H9 (cell line): Measurements from ENCODE around the gene PAQR3. TPM values are rescaled to one million over a fixed set of nuclear protein-coding genes. Genes with fewer than 3 reads are reported as not detected.

Experiments used
- DNase-seq: peaks from one replicate; pipeline ENCODE4 v3.0.0-alpha.2; 2017
- H2AFZ ChIP-seq: one replicate; pipeline ENCODE4 v1.6.1; 2013; ENCODE audit warnings: mild to moderate bottlenecking, low read length, control low read depth, moderate library complexity
- H2AK5ac ChIP-seq: 2 replicates; pipeline ENCODE4 v1.6.1; 2013; ENCODE audit warnings: low read length, control low read depth, mixed read lengths; ENCODE audit not compliant: insufficient read length
- H2BK120ac ChIP-seq: one replicate; pipeline ENCODE4 v1.6.1; 2013; ENCODE audit warnings: low read depth, mild to moderate bottlenecking, low read length, control low read depth, inconsistent platforms; ENCODE audit not compliant: poor library complexity, severe bottlenecking
- H2BK12ac ChIP-seq: 2 replicates; pipeline ENCODE4 v1.6.1; 2013; ENCODE audit warnings: low read length, control low read depth, mixed read lengths, low read depth; ENCODE audit not compliant: insufficient read length
- H2BK15ac ChIP-seq: 2 replicates; pipeline ENCODE4 v1.6.1; 2013; ENCODE audit warnings: low read depth, low read length, control low read depth
- H2BK20ac ChIP-seq: one replicate; pipeline ENCODE4 v1.6.1; 2013; ENCODE audit warnings: low read depth, mild to moderate bottlenecking, low read length, control low read depth, inconsistent platforms; ENCODE audit not compliant: poor library complexity, severe bottlenecking
- H2BK5ac ChIP-seq: 2 replicates; pipeline ENCODE4 v1.6.1; 2013; ENCODE audit warnings: low read length, control low read depth, mixed read lengths; ENCODE audit not compliant: insufficient read length
- H3K14ac ChIP-seq: 2 replicates; pipeline ENCODE4 v1.6.1; 2013; ENCODE audit warnings: low read length, control low read depth; ENCODE audit not compliant: insufficient read depth
- H3K18ac ChIP-seq: 2 replicates; pipeline ENCODE4 v1.6.1; 2013; ENCODE audit warnings: low read depth, mild to moderate bottlenecking, mixed read lengths, low read length, control low read depth; ENCODE audit not compliant: insufficient read length
- H3K23ac ChIP-seq: 2 replicates; pipeline ENCODE4 v1.6.1; 2013; ENCODE audit warnings: low read length, control low read depth, mixed read lengths, low read depth; ENCODE audit not compliant: insufficient read length
- H3K23me2 ChIP-seq: 2 replicates; pipeline ENCODE4 v1.6.1; 2013; ENCODE audit warnings: low read depth, mild to moderate bottlenecking, mixed read lengths, low read length, control low read depth; ENCODE audit not compliant: insufficient read length, poor library complexity, severe bottlenecking
- H3K27ac ChIP-seq: 2 replicates; pipeline ENCODE4 v1.5.1; 2013; ENCODE audit warnings: low read length, control low read depth, mixed read lengths, low read depth; ENCODE audit not compliant: insufficient read length
- H3K27me3 ChIP-seq: 2 replicates; pipeline ENCODE4 v1.6.1; 2013; ENCODE audit warnings: low read length, control low read depth, inconsistent platforms; ENCODE audit not compliant: insufficient read depth
- H3K4ac ChIP-seq: 2 replicates; pipeline ENCODE4 v1.6.1; 2013; ENCODE audit warnings: low read depth, mild to moderate bottlenecking, control low read depth, inconsistent platforms, low read length, moderate library complexity
- H3K4me1 ChIP-seq: 2 replicates; pipeline ENCODE4 v1.6.1; 2013; ENCODE audit warnings: low read length, control low read depth, inconsistent platforms; ENCODE audit not compliant: insufficient read depth
- H3K4me2 ChIP-seq: 2 replicates; pipeline ENCODE4 v1.6.1; 2013; ENCODE audit warnings: low read length, control low read depth, mixed read lengths; ENCODE audit not compliant: insufficient read length, insufficient read depth
- H3K56ac ChIP-seq: 2 replicates; pipeline ENCODE4 v1.6.1; 2013; ENCODE audit warnings: low read depth, mild to moderate bottlenecking, mixed read lengths, low read length, control low read depth; ENCODE audit not compliant: insufficient read length
- H3K79me1 ChIP-seq: 2 replicates; pipeline ENCODE4 v1.6.1; 2013; ENCODE audit warnings: low read depth, mild to moderate bottlenecking, moderate library complexity, low read length, control low read depth, inconsistent platforms; ENCODE audit not compliant: insufficient read depth, poor library complexity, severe bottlenecking
- H3K79me2 ChIP-seq: 2 replicates; pipeline ENCODE4 v1.6.1; 2013; ENCODE audit warnings: low read length, control low read depth, inconsistent platforms; ENCODE audit not compliant: insufficient read depth
- H3K9ac ChIP-seq: 2 replicates; pipeline ENCODE4 v1.6.1; 2013; ENCODE audit warnings: low read length, control low read depth, mixed read lengths; ENCODE audit not compliant: insufficient read length; ENCODE audit errors: extremely low read depth
- H3K9me3 ChIP-seq: one replicate; pipeline ENCODE4 v1.6.1; 2013; ENCODE audit warnings: low read depth, low read length, inconsistent platforms; ENCODE audit not compliant: control insufficient read depth
- H3T11ph ChIP-seq: one replicate; pipeline ENCODE4 v1.6.1; 2013; ENCODE audit warnings: mild to moderate bottlenecking, low read length, control low read depth, inconsistent platforms
- H4K20me1 ChIP-seq: one replicate; pipeline ENCODE4 v1.6.1; 2013; ENCODE audit not compliant: control insufficient read depth, insufficient read length, insufficient read depth
- H4K5ac ChIP-seq: 2 replicates; pipeline ENCODE4 v1.6.1; 2013; ENCODE audit warnings: low read depth, mild to moderate bottlenecking, mixed read lengths, low read length, control low read depth; ENCODE audit not compliant: insufficient read length
- H4K8ac ChIP-seq: replicated peaks from 2 replicates; pipeline ENCODE4 v1.6.1; 2013; ENCODE audit warnings: low read length, control low read depth, mixed read lengths, low read depth; ENCODE audit not compliant: insufficient read length
- H4K91ac ChIP-seq: 2 replicates; pipeline ENCODE4 v1.6.1; 2013; ENCODE audit warnings: low read depth, mild to moderate bottlenecking, moderate library complexity, mixed read lengths, low read length, control low read depth; ENCODE audit not compliant: insufficient read length
- H3K27ac Mint-ChIP-seq, 3 experiments: 2 replicates in 2 of 3; 3 replicates in 1 of 3; pipeline ENCODE4 v1.8.0; 2020 to 2021; ENCODE audit warnings: mixed read lengths in 3 of 3, mild to moderate bottlenecking in 1 of 3, moderate library complexity in 1 of 3
- H3K27me3 Mint-ChIP-seq: 2 replicates; pipeline ENCODE4 v1.8.0; 2021; ENCODE audit warnings: low read depth, mild to moderate bottlenecking, moderate library complexity, mixed read lengths
- H3K36me3 Mint-ChIP-seq, 3 experiments: 2 replicates in 2 of 3; 3 replicates in 1 of 3; pipeline ENCODE4 v1.8.0; 2020 to 2021; ENCODE audit warnings: low read depth in 3 of 3, mixed read lengths in 3 of 3; ENCODE audit not compliant: insufficient read depth in 1 of 3
- H3K4me1 Mint-ChIP-seq, 2 experiments: 2 replicates each; pipeline ENCODE4 v1.8.0; 2020; ENCODE audit warnings: mixed read lengths in 2 of 2
- H3K4me3 Mint-ChIP-seq, 2 experiments: 2 replicates in 1 of 2; 3 replicates in 1 of 2; pipeline ENCODE4 v1.8.0; 2020 to 2021; ENCODE audit warnings: mild to moderate bottlenecking in 2 of 2, mixed read lengths in 2 of 2, moderate library complexity in 1 of 2
- H3K9me3 Mint-ChIP-seq, 2 experiments: 2 replicates in 1 of 2; 3 replicates in 1 of 2; pipeline ENCODE4 v1.8.0; 2020; ENCODE audit warnings: mild to moderate bottlenecking in 2 of 2, mixed read lengths in 2 of 2, moderate library complexity in 1 of 2
- WGBS: extraction: QIAGEN DNeasy Blood & Tissue Kit; methylation state at CpG from one replicate; pipeline ENCODE4 v1.1.7; 2013; ENCODE audit warnings: missing lambda C conversion rate, low lambda C conversion rate, mixed read lengths; ENCODE audit not compliant: insufficient read length; ENCODE audit errors: extremely low coverage; 5-methylcytosine and 5-hydroxymethylcytosine counted together
- total RNA-seq: library from RNA; stranded (reverse); gene quantifications from 2 replicates; pipeline ENCODE4 v1.2.1, GENCODE V29; 2021
- TF ChIP-seq, protein P1 (sequence below): fragments of 200-600 bp; sonication (generic); conservative IDR thresholded peaks from 3 replicates; pipeline ENCODE4 v1.8.0; 2021; ENCODE audit warnings: antibody characterized with exemption, mild to moderate bottlenecking

The PAQR3 gene
- total RNA-seq, 1 experiment from 2014 or later = 26.3 TPM

DNA sequence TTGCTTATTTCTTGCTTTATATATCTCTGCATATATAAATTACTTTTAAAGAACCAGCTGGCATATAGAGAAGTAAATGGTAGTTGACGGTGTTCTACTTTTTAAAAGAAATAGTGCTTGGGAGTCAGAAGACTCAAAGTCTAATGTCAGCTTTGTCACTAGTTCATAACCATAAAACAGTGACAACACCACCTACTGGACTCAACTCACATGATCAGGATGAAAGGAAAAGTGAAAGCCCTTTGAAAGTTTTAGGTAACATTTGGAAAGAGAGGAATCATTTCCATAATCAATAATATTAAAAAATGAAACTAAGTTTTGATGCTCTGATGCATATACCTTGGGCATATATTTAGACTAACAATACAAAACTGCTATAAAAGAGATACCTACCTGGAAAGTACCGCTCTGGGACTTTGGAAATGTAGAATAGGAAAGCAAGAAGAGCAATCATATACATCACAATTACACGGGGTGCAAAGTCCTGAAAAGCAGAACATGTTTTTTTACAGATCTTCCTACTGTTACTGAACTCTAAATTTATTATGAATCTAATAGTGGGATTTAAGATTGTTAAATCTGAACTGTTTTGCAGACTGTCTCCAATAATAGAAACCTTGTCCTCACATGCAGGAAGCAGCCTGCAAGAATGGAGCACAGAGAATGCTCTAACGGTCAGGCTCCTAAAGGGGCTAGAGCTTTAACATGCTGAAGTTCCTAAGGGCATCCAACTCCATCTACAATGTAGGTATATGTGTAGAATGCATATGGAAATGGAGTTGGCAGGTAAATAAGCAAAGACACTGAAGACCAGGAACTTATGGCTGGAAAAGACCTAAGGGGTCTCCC lies 15.6 kb downstream of the PAQR3 start:
- TF ChIP-seq, protein P1, sequence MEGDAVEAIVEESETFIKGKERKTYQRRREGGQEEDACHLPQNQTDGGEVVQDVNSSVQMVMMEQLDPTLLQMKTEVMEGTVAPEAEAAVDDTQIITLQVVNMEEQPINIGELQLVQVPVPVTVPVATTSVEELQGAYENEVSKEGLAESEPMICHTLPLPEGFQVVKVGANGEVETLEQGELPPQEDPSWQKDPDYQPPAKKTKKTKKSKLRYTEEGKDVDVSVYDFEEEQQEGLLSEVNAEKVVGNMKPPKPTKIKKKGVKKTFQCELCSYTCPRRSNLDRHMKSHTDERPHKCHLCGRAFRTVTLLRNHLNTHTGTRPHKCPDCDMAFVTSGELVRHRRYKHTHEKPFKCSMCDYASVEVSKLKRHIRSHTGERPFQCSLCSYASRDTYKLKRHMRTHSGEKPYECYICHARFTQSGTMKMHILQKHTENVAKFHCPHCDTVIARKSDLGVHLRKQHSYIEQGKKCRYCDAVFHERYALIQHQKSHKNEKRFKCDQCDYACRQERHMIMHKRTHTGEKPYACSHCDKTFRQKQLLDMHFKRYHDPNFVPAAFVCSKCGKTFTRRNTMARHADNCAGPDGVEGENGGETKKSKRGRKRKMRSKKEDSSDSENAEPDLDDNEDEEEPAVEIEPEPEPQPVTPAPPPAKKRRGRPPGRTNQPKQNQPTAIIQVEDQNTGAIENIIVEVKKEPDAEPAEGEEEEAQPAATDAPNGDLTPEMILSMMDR = no peak; the same call in 2 of the 3 replicates
- H2AK5ac ChIP-seq = no peak overlapping the region
- no peak overlapping the region for H3T11ph ChIP-seq
- no peaks in the 10 kb centered on the region for H3K4me1 ChIP-seq
- Mint-ChIP-seq H3K4me3 (no peak overlapping the region), H3K4me1 (peaks cover 6% of the 10 kb centered on the region in 2 experiments), H3K27me3 (no peaks in the 10 kb centered on the region), H3K36me3 (peaks cover 6 to 26% (median 22%) of the 10 kb centered on the region in 3 experiments), H3K27ac (no peak overlapping the region), H3K9me3 (no peaks in the 10 kb centered on the region)
- H3K23ac ChIP-seq = no peak overlapping the region
- H3K14ac ChIP-seq = no peak overlapping the region
- H3K27ac ChIP-seq = no peak overlapping the region
- no peak overlapping the region for H2BK12ac ChIP-seq
- H3K79me1 ChIP-seq = no peaks in the 10 kb centered on the region
- no peak overlapping the region for H2BK5ac ChIP-seq
- H4K91ac ChIP-seq = no peak overlapping the region
- no peaks in the 10 kb centered on the region for H3K79me2 ChIP-seq
- no CpG with 5 or more reads among the region's 4 CpGs for WGBS
- no peaks in the 10 kb centered on the region for H4K20me1 ChIP-seq
- no peak overlapping the region for H3K9ac ChIP-seq
- no peak overlapping the region for H2BK120ac ChIP-seq
- no peak overlapping the region for H4K8ac ChIP-seq
- H3K56ac ChIP-seq = no peak overlapping the region
- no peak overlapping the region for H3K4me2 ChIP-seq
- no peak overlapping the region for H2BK15ac ChIP-seq
- no peak overlapping the region for H2AFZ ChIP-seq
- no peak overlapping the region for H3K18ac ChIP-seq
- no peaks in the 10 kb centered on the region for H3K9me3 ChIP-seq
- H3K23me2 ChIP-seq = no peaks in the 10 kb centered on the region
- DNase-seq = no peak
- H2BK20ac ChIP-seq = no peak overlapping the region
- H4K5ac ChIP-seq = no peak overlapping the region
- H3K4ac ChIP-seq = no peak overlapping the region
- no peaks in the 10 kb centered on the region for H3K27me3 ChIP-seq
